Hindlimb muscle (tissue), 1 donor: ENCODE data around the gene RAPGEF2. TPM values are rescaled to one million over a fixed set of nuclear protein-coding genes. Genes with fewer than 3 reads are reported as not detected.
"Not testable (repeated sequence)": the region's sequence is repeated elsewhere in the genome, so short reads cannot be mapped to it uniquely, and the experiment has no call there.

ENCODE experiments used
- DNase-seq: peaks from one replicate; pipeline ENCODE4 v3.0.0-alpha.2; 2013
- polyA plus RNA-seq: library from polyadenylated mRNA; unstranded; fragments of 120-200 nt; gene quantifications from one replicate; pipeline ENCODE4 v1.2.1, GENCODE V29; 2013; ENCODE audit not compliant: insufficient read length

The RAPGEF2 gene
- polyA plus RNA-seq, 1 donor, result 27.6 TPM

GRCh38 chr4:159379064-159379463, 276.2 kb downstream of the RAPGEF2 start:
- DNase-seq, result not testable (repeated sequence)

- DNase-seq, result no peak
Observed at GRCh38 chr4:159379836-159380235, 277.0 kb downstream of the RAPGEF2 start.

GRCh38 chr4:159382856-159383561, 280.1 kb downstream of the RAPGEF2 start:
- no peak for DNase-seq

GRCh38 chr4:159383562-159383931, 280.7 kb downstream of the RAPGEF2 start:
- no peak for DNase-seq

GRCh38 chr4:159384017-159384416, 281.1 kb downstream of the RAPGEF2 start:
- DNase-seq, result no peak

DNA sequence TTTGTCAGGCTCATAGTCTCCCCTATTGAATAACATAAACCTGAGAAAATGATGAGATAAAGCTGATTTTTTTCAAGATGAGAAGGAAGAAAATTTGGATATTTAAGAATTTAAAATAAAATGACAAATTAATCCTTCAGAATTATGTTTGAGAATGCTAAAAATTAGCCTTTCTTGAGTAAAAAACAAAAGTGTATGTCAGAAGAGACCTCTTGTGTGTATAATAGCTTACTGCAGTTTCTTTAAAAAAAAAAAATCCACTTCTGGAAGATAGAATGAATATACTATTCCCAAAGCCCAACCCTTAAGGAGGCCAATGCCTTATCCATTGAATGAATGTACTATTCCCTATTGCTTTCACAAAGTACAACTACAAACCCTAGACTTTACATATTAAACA, 281.8 kb downstream of the RAPGEF2 start:
- DNase-seq, result no peak

GRCh38 chr4:159386620-159387019, 283.7 kb downstream of the RAPGEF2 start:
- DNase-seq, result no peak

DNA sequence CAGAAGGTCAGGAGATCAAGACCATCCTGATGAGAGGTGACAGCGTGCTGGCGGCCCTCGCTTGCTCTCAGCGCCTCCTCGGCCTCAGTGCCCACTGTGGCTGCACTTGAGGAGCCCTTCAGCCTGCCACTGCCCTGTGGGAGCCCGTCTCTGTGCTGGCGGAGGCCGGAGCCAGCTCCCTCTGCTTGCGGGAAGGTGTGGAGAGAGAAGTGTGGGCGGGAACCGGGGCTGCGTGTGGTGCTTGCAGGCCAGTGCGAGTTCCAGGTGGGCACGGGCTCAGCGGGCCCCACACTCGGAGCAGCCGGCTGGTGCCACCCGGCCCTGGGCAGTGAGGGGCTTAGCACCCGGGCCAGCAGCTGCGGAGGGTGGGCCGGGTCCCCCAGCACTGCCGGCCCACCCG, 286.9 kb downstream of the RAPGEF2 start:
- no peak for DNase-seq

- no peak for DNase-seq
Observed at GRCh38 chr4:159390648-159391047, 287.8 kb downstream of the RAPGEF2 start.

DNA sequence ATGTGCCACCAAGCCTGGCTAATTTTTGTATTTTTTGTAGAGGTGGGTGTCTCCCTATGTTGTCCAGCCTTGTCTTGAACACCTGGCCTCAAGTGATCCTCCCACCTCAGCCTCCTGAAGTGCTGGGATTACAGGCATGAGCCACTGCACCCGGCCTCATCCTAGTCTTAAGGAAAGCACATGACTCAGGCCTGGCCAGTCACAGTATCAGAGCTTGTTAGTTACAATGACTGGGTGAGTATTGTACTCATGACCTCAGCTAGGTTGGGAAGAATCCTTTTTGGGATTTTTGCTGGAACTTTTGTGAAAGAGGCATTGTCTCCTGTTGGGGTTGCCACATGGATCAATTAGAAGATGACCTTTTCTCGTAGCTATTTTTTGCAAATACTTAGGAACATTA, 292.8 kb downstream of the RAPGEF2 start:
- no peak for DNase-seq

GRCh38 chr4:159396151-159396550, 293.3 kb downstream of the RAPGEF2 start:
- DNase-seq, result no peak

- DNase-seq, result no peak
Observed at GRCh38 chr4:159398236-159398638, 295.4 kb downstream of the RAPGEF2 start.

DNA sequence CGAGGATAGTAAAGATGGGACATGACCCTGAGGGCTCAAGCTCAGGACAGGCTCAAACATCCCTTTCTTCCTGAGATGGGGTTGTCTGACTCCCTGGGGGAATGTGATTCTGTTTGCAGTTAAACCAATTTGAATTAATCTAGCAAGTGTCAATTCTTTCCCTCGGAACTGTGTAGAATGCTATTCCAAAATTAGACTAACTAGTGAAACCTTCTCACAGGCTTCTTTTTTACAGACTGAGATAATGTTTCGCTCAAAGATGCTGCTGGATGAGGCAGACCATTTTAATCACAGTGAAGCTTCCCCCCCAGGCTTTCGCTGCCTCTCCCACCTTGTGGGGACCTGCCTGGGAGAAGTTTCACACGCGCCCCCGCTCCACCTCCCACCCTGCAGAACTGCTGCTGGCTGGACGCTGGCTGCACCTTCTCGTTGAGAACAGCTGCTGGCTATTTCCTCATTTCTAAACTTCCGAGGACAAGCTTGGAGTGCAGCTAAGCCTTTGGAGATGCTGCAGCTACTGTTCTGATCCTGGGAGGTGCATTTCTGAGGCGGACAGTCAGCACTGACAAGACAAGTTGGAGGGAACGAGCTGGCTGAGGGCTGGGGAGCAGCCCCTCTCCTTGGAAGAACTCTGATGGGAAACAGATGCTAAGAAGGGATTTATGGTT, 297.8 kb downstream of the RAPGEF2 start:
- DNase-seq, result peak; percentile 56

GRCh38 chr4:159401226-159401712, 298.4 kb downstream of the RAPGEF2 start:
- DNase-seq, result no peak

- DNase-seq, result no peak
Observed at GRCh38 chr4:159401791-159402380, 299.0 kb downstream of the RAPGEF2 start.
